Ovary (tissue), 9 donors: Measurements from ENCODE around the gene NEDD4L. TPM values are rescaled to one million over a fixed set of nuclear protein-coding genes. Genes with fewer than 3 reads are reported as not detected.

Experiments used
- DNase-seq, 5 donors: peaks; one replicate each; pipeline ENCODE4 v3.0.0-alpha.2; 2019 to 2020
- H3K27ac ChIP-seq, 2 donors: fragments of 200-600 bp; one replicate each; pipeline versions ENCODE4 v1.5.1 to v1.8.0; 2019 to 2022
- H3K27me3 ChIP-seq: fragments of 200-600 bp; one replicate; pipeline ENCODE4 v1.8.0; 2022
- H3K36me3 ChIP-seq: fragments of 200-600 bp; sonication (generic); one replicate; pipeline ENCODE4 v1.5.1; 2019
- H3K4me1 ChIP-seq: one replicate; pipeline ENCODE4 v1.8.1; 2013; ENCODE audit warnings: mild to moderate bottlenecking, moderate library complexity; ENCODE audit not compliant: insufficient read depth
- H3K4me3 ChIP-seq: fragments of 200-600 bp; sonication (generic); one replicate; pipeline ENCODE4 v1.5.1; 2017
- H3K9me3 ChIP-seq, 2 donors: fragments of 200-600 bp in 1 of 2; sonication (generic) in 1 of 2; one replicate each; pipeline versions ENCODE4 v1.5.1 to v1.8.1; 2013 to 2019; ENCODE audit warnings: mild to moderate bottlenecking in 1 of 2, moderate library complexity in 1 of 2
- EP300 ChIP-seq: sonication (generic); formaldehyde crosslinking; IDR thresholded peaks from one replicate; pipeline ENCODE4 v1.6.1; 2017; ENCODE audit warnings: antibody characterized with exemption
- POLR2A ChIP-seq: fragments of 450-650 bp; IDR thresholded peaks from one replicate; pipeline ENCODE4 v1.6.1; 2017; ENCODE audit warnings: antibody characterized with exemption, mild to moderate bottlenecking, moderate library complexity
- WGBS, 3 donors: extraction: QIAGEN DNeasy Blood & Tissue Kit in 1 of 3; methylation state at CpG; one replicate each; pipeline versions ENCODE4 v1.1.5 to v1.1.7; 2013 to 2017; 5-methylcytosine and 5-hydroxymethylcytosine counted together
- intact Hi-C, 4 donors: fragments of 100-400 bp; cut with DNase I; formaldehyde crosslinking; loops; one replicate each; pipeline versions ENCODE4 v1.11.0 to v1.15.1; 2022 to 2023
- polyA plus RNA-seq, 2 donors: library from polyadenylated mRNA; stranded (reverse); fragments of 200-250 nt in 1 of 2; fragments of 350-450 nt in 1 of 2; fragmentation: Illumina TruSeq in 1 of 2; extraction: RNeasy Lipid Tissue Mini Kit (QIAGEN cat#74804) in 1 of 2; gene quantifications; one replicate each; pipeline ENCODE4 v1.2.3, GENCODE V29; 2013 to 2014
- total RNA-seq, 7 donors: library from RNA; depleted of rRNA in 2 of 7; stranded (reverse); fragments of >200 nt in 2 of 7; fragmentation: NEBNext Ultra II Directional in 3 of 7; extraction: Animal tissue kit (Norgen Biotek cat#: 25700) in 3 of 7; gene quantifications; one replicate each; pipeline versions ENCODE4 v1.1.0 to v1.2.4, GENCODE V29; 2016 to 2023
- TF ChIP-seq, protein P1 (sequence below), 3 donors: fragments of 450-650 bp in 2 of 3; fragments of 200-600 bp in 1 of 3; IDR thresholded peaks; one replicate each; pipeline versions ENCODE4 v1.5.1 to v1.8.0; 2016 to 2022; ENCODE audit warnings: antibody characterized with exemption in 3 of 3, mild to moderate bottlenecking in 1 of 3
- donor health status: DM: no; HTN: no; CAD: no; lungs with moderate emphysema.
- donor health status: DM: no; HTN: no; CAD: no.
- donor health status: Bipolar disorder and iron deficiency.
- donor health status: DM: yes; HTN: yes; CAD: no.
- donor health status: DM: no; HTN: no; CAD: no.
- donor health status: DM: yes; HTN: yes; CAD: no.

NEDD4L gene
- total and polyA plus RNA-seq, 9 donors, result 11.0 to 75.2 (median 18.2) TPM

DNA sequence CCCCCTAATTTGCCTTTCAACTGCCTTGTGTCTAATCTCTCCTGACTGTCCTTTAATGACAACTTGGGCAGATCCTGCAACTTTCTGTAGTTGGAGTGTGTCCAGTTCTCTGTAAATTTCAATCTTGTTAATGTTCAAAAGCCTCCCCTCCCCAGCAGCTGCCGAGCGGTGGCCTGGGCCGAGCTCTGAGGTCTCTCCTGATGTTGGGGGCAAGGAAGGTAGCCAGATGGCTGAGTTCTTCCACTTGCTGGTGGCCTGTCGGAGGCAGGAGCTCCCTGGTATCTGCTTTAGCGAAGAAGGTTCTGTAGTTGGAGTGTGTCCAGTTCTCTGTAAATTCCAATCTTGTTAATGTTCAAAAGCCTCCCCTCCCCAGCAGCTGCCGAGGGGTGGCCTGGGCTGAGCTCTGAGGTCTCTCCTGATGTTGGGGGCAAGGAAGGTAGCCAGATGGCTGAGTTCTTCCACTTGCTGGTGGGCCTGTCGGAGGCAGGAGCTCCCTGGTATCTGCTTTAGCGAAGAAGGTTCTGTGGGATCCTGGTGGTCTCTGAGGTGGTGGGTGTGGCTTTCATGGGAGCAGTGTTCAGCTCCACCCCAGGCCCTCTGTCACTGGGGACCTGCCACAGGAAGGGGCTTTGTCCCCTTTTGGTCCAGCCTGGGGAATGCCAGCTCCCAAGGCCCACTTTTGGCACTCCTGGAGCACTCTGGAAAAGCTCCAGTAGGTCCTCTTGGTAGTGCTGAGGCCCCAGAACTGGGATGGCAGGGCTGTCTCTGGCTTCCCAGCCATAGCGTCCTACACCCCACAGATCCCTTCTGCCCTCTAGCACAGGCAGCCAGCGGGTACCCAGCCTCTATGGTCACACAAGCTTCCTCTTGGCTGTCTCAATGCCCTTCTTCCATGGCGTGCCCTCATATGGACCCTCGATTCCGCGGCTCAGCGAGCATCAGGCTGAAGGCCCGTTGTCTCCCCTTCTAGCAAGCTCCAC lies 373.0 kb downstream of the NEDD4L start:
- intact Hi-C loops, result no loop called here
- Histone ChIP-seq H3K36me3 (no peaks in the 10 kb centered on the region), H3K27ac (no peak overlapping the region), H3K4me3 (no peak overlapping the region), H3K9me3 (no peaks in the 10 kb centered on the region), H3K4me1 (no peaks in the 10 kb centered on the region), H3K27me3 (no peaks in the 10 kb centered on the region)
- TF ChIP-seq, protein P1, sequence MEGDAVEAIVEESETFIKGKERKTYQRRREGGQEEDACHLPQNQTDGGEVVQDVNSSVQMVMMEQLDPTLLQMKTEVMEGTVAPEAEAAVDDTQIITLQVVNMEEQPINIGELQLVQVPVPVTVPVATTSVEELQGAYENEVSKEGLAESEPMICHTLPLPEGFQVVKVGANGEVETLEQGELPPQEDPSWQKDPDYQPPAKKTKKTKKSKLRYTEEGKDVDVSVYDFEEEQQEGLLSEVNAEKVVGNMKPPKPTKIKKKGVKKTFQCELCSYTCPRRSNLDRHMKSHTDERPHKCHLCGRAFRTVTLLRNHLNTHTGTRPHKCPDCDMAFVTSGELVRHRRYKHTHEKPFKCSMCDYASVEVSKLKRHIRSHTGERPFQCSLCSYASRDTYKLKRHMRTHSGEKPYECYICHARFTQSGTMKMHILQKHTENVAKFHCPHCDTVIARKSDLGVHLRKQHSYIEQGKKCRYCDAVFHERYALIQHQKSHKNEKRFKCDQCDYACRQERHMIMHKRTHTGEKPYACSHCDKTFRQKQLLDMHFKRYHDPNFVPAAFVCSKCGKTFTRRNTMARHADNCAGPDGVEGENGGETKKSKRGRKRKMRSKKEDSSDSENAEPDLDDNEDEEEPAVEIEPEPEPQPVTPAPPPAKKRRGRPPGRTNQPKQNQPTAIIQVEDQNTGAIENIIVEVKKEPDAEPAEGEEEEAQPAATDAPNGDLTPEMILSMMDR (IDR thresholded peaks at IDR 0.05), result no peak
- TF ChIP-seq POLR2A, result no peak
- no peak for TF ChIP-seq EP300
- DNase-seq, result no peak
- WGBS, 3 donors, result 65 to 67% (median 66%) methylated on average over 16 of the region's 16 CpGs

DNA sequence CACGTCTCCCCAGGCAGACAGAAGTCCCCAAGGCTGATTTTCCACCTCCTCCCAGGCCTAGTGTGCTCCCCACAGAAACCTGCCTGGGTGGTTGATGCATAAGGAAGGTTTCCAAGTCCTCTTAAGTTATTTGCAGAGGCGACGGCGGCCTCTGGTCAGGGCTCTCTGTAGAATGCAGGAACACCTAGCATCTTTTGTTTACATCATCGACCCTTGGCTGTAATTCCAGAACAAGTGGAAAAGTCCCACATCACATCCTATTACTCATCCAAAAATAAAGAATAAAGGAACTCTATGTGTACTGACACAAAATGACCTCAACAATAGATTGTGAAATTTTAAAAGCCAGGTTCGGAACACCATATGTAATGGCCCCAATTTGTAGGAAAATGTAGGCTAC lies 373.7 kb downstream of the NEDD4L start:
- DNase-seq, result no peak
- no peaks in the 10 kb centered on the region for H3K36me3 ChIP-seq
- 79 to 94% (median 92%) methylated on average over 6 of the region's 6 CpGs for WGBS, 3 donors
- H3K27ac ChIP-seq, result no peak overlapping the region
- TF ChIP-seq EP300 (no peak), POLR2A (no peak)
- TF ChIP-seq, protein P1 (IDR thresholded peaks at IDR 0.05), result no peak
- intact Hi-C loops, result no loop called here
- no peaks in the 10 kb centered on the region for H3K9me3 ChIP-seq
- no peaks in the 10 kb centered on the region for H3K27me3 ChIP-seq
- H3K4me1 ChIP-seq, result no peaks in the 10 kb centered on the region
- H3K4me3 ChIP-seq, result no peak overlapping the region

DNA sequence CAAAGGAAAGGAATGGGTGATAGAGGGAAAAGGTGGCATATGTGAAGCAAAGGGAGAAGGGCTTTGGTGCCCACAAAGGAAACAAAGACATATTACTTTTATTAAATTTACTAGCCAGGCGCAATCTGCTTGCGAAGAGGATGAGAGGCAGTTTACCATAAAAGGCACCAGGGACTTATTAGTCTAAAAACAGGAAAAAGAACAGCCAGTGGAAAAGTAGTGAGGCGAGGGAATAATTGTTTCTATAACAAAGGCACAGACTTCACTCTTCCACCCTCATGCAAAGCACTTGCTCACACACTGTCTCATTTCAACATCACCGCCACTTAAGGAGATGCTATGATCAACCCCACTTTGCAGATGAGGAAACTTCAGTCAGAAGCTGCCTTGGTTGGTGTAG lies 374.3 kb downstream of the NEDD4L start:
- 93 to 95% (median 93%) methylated on average over 4 of the region's 4 CpGs for WGBS, 3 donors
- TF ChIP-seq POLR2A (no peak), EP300 (no peak)

DNA sequence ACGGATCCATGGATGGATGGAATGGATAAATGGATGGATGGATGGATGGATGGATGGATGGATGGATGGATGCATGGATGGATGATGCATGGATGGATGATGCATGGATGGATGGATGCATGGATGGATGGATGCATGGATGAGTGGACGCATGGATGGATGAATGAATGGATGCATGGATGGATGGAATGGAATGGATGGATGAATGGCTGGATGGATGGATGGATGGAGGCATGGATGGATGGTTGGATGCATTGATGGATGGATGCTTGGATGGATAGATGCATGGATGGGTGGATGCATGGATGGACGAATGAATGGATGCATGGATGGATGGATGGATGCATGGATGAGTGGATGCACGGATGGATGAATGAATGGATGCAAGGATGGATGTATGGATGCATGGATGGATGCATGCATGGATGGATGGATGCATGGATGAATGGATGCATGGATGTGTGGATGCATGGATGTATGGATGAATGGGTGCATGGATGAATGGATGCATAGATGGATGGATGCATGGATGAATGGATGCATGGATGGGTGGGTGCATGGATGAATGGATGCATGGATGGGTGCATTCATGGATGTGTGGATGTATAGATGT lies 375.7 kb downstream of the NEDD4L start:
- intact Hi-C loops, result loop anchor here in 1 of 4 donors (5.0 kb wide), 1 partner anchor 307 kb away; no protein-coding TSS in a partner anchor
- TF ChIP-seq EP300 (no peak), POLR2A (no peak)
- TF ChIP-seq, protein P1 (IDR thresholded peaks at IDR 0.05), result no peak
- H3K27me3 ChIP-seq, result no peaks in the 10 kb centered on the region
- H3K4me3 ChIP-seq, result no peak overlapping the region
- H3K4me1 ChIP-seq, result no peaks in the 10 kb centered on the region
- no peak overlapping the region for H3K27ac ChIP-seq
- H3K36me3 ChIP-seq, result no peaks in the 10 kb centered on the region
- 67 to 79% (median 68%) methylated on average over 4 of the region's 4 CpGs for WGBS, 3 donors
- H3K9me3 ChIP-seq, result no peaks in the 10 kb centered on the region
- DNase-seq, result no peak

More for the DNA sequence above, 374.3 kb downstream of the NEDD4L start:
- Histone ChIP-seq H3K27me3 (no peaks in the 10 kb centered on the region), H3K4me1 (no peaks in the 10 kb centered on the region), H3K36me3 (no peaks in the 10 kb centered on the region), H3K9me3 (no peaks in the 10 kb centered on the region), H3K4me3 (no peak overlapping the region), H3K27ac (no peak overlapping the region)
- intact Hi-C loops, result no loop called here
- no peak for DNase-seq
